ENCODE results near the gene RBM15.
A peak's percentile ranks its signal among the peaks of the same experiment; 100 is the strongest.

RBM15 gene

GRCh38 chr1:110390692-110391245 is 51.6 kb downstream of the RBM15 start, which contains the start of gene SLC16A4:
TSS of gene SLC16A4 (minus strand) at chr1:110391026. CDS start at chr1:110389323, 1,703 bp downstream.
- H3K27ac ChIP-seq, result peak within 1 kb of the TSS; percentile 68
- TF ChIP-seq, protein P1, sequence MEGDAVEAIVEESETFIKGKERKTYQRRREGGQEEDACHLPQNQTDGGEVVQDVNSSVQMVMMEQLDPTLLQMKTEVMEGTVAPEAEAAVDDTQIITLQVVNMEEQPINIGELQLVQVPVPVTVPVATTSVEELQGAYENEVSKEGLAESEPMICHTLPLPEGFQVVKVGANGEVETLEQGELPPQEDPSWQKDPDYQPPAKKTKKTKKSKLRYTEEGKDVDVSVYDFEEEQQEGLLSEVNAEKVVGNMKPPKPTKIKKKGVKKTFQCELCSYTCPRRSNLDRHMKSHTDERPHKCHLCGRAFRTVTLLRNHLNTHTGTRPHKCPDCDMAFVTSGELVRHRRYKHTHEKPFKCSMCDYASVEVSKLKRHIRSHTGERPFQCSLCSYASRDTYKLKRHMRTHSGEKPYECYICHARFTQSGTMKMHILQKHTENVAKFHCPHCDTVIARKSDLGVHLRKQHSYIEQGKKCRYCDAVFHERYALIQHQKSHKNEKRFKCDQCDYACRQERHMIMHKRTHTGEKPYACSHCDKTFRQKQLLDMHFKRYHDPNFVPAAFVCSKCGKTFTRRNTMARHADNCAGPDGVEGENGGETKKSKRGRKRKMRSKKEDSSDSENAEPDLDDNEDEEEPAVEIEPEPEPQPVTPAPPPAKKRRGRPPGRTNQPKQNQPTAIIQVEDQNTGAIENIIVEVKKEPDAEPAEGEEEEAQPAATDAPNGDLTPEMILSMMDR (IDR thresholded peaks at IDR 0.05), result no peak
- TF ChIP-seq ZFX (IDR thresholded peaks at IDR 0.05; ENCODE audit: borderline replicate concordance), result no peak

DNA sequence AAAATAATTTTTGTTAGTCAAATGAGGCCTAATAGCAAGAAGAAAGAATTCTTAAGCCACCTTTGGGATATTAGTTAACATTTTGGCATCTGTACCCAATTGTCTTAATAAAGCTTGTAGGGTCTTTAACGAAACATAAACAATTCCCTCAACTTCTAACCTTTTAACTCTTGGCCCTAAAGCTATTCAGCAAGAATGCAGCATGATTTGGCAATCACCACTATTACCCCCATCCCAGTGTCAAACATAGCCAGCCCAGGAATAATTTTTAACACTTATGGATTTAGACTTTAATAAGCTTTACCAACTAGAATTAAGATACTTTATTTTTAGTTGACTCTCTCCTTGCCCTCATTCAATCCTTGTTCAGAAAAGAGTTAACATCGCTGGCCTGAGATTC is 54.1 kb downstream of the RBM15 start:
- TF ChIP-seq ZFX (IDR thresholded peaks at IDR 0.05; ENCODE audit: borderline replicate concordance), result no peak
- TF ChIP-seq, protein P1 (IDR thresholded peaks at IDR 0.05), result no peak
- H3K27ac ChIP-seq, result 0 out of 2 replicates have a peak overlapping the region, but pooled peaks have one; percentile 20

- no peak for TF ChIP-seq ZFX (IDR thresholded peaks at IDR 0.05; ENCODE audit: borderline replicate concordance)
- TF ChIP-seq, protein P1 (IDR thresholded peaks at IDR 0.05), result no peak
- 0 out of 2 replicates have a peak overlapping the region, but pooled peaks have one; percentile 20 for H3K27ac ChIP-seq
These were observed 54.7 kb downstream of the RBM15 start for GRCh38 chr1:110393691-110394492.

DNA sequence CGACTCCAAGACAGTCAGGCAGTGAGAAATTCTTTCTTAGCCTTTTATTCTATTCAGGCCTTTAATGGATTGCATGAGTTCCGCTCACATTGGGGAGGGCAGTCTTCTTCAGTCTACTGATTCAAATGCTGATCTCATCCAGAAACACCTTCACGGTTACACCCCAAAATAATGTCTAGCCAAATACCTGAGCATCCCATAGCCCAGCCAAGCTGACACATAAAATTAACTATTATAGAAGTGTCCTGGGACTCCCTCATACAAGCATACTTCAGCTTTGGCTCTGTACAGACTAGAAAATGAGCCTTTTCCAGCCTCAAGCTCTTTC is 55.3 kb downstream of the RBM15 start:
- TF ChIP-seq, protein P1 (IDR thresholded peaks at IDR 0.05), result no peak
- TF ChIP-seq ZFX (IDR thresholded peaks at IDR 0.05; ENCODE audit: borderline replicate concordance), result no peak
- H3K27ac ChIP-seq, result 0 out of 2 replicates have a peak overlapping the region, but pooled peaks have one; percentile 20
